Measurements from ENCODE around the gene CYP3A4. TPM values are rescaled to one million over a fixed set of nuclear protein-coding genes. Genes with fewer than 3 reads are reported as not detected.
"Not testable (repeated sequence)": the region's sequence is repeated elsewhere in the genome, so short reads cannot be mapped to it uniquely, and the experiment has no call there.

The CYP3A4 gene
- polyA plus RNA-seq, 1 donor: 0.22 TPM

- DNase-seq (ENCODE audit: low read depth): no peak
Observed at GRCh38 chr7:99752356-99752755, 31.6 kb downstream of the CYP3A4 start.

DNA sequence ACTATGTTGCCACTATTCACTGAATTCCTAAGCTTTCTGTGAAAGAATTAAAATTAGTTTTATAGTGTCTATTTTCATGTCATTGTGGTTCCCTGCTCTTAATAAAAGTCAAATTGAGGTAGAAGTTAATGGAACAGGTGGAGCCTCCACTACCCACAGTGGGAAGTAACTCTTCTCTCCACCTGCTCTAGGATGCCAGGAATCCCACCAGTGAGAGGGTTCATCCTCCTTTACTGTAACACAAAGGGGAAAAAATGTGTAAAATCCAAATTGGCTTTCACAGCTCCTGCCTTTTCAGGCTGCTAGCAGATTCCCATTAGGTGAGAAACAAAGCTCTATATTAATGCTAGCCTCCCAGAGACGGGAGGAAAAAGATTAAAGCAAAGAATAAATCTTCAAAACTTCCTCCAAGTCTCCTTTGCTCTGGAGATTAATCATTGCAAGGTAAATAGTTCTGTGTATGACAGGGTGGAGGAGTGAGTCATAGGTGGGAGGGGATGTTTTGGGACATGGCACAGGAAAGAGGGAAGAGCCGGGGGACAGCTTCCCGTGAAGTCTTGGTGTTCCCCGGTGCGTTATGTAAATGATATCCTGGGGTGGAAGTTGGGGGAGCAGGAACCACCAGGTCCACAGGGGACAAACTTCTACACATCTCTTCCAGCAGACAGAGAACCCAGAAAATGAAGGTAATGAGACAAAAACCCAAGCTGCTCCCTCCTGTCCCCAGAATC is 32.5 kb downstream of the CYP3A4 start:
- not testable (repeated sequence) for DNase-seq (ENCODE audit: low read depth)

GRCh38 chr7:99748846-99749579 is 35.0 kb downstream of the CYP3A4 start:
- no peak for DNase-seq (ENCODE audit: low read depth)

GRCh38 chr7:99746915-99747314 is 37.1 kb downstream of the CYP3A4 start:
- DNase-seq (ENCODE audit: low read depth): not testable (repeated sequence)

DNA sequence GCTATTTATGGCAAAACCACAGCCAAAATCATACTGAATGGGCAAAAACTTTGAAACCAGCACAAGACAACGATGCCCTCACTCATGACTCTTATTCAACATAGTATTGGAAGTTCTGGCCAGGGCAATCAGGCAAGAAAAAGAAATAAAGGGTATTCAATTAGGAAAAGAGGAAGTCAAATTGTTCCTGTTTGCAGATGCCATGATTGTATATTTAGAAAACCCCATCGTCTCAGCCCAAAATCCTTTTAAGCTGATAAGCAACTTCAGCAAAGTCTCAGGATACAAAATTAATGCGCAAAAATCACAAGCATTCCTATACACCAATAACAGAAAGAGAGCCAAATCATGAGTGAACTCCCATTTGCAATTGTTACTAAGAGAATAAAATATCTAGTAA is 38.6 kb downstream of the CYP3A4 start:
- DNase-seq (ENCODE audit: low read depth): not testable (repeated sequence)

- no peak for DNase-seq (ENCODE audit: low read depth)
Observed at GRCh38 chr7:99742737-99743394, 41.1 kb downstream of the CYP3A4 start.

DNA sequence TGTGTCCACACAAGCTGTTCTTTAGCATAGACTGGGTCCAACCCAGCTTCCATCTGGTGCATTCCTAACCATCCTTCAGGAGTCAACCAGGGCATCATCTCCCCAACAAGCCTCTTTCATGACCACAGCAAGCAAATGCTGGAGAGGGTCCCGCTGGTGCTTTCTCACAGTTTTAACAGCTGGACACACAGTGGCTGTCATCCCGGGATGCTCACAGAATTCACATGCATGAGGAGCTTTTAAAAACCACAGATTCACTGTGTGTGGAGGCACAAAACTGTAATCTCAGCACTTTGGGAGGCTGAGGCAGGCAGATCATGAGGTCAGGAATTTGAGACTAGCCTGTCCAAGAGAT is 42.6 kb downstream of the CYP3A4 start:
- no peak for DNase-seq (ENCODE audit: low read depth)

DNA sequence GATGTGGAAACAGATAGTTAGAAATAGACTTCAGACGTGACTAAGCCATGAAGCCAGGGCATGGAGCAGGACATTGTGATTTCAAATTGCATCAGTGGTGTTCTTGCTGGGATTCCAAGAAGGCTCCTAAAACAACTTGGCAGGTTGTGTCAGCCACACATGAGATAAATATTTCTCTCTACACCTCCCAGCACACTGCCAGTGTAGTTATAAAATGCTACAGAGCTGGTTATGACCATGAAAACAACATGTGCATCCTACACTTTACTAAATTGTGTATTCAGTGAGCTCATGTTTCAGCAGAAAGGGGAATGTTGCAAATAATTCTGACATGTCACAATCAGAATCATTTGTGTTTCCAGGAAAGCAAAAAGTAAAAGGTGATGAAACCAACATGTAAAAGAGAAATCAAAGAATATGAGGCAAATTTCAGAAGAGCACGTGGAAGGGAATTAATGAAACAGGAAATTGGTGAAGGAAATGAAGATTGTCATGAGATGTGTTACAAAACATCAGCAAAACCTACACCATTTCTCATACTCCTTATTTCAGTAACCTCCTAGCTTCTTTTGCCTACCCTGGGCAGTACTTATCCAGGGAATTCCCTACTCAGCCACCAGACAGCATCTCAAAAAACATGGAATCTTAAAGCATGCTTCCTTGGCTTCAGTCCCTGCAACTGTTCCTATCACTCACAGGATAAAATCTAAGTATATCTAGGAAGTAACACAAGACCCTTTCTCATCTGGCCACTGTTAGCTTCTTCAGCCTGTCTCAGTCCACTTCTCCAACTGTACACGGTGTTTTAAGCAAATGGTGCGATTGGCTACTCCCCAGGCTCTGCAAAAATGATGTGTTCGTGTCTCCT is 43.2 kb downstream of the CYP3A4 start:
- no peak for DNase-seq (ENCODE audit: low read depth)

DNA sequence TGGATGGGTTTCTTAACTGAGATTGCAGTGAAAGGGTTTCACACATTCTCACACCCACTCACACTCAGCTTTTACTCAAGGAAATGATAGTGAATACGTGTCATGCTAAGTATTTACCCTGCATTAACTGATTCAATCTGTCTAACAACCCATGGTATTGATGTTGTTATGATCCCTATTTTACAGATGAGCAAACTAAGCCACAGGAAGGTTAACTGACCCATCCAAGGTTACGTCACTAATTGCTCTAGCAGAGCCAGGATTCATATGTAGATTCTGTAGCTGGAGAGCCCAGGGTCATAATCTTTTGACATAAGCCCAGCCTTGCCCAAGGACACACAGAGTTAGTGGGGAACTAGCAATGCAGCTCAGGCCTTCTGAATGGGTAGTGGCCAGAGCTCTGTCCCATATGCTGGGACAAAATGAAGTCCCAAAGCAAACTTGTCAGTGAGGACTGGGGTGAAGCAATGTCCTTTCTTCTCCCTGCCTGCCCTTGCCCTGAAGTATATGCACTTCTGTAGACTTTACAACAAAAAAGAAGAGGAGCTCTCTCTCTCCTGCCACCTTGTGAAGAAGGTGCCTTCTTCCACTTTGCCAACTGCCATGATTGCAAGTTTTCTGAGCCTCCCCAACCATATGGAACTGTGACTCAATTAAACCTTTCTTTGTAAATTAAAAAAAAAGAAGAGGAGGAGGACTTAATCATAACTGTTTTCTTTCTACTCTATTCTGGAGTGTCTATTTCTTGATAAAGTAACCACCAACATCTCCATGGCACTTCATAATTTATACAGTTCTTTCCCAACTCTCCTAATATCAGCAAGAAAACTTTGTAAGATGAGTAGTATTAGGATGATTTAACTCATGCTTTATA is 44.0 kb downstream of the CYP3A4 start:
- DNase-seq (ENCODE audit: low read depth): no peak

GRCh38 chr7:99737726-99738125 is 46.3 kb downstream of the CYP3A4 start:
- no peak for DNase-seq (ENCODE audit: low read depth)

GRCh38 chr7:99736667-99737066 is 47.3 kb downstream of the CYP3A4 start:
- not testable (repeated sequence) for DNase-seq (ENCODE audit: low read depth)

GRCh38 chr7:99734987-99735386 is 49.0 kb downstream of the CYP3A4 start, which contains the start of gene CYP3A7:
Gene CYP3A7, minus strand, starts transcription at chr7:99735196. Its CDS starts 103 bp downstream, at chr7:99735093.
- no peak for DNase-seq (ENCODE audit: low read depth)

DNA sequence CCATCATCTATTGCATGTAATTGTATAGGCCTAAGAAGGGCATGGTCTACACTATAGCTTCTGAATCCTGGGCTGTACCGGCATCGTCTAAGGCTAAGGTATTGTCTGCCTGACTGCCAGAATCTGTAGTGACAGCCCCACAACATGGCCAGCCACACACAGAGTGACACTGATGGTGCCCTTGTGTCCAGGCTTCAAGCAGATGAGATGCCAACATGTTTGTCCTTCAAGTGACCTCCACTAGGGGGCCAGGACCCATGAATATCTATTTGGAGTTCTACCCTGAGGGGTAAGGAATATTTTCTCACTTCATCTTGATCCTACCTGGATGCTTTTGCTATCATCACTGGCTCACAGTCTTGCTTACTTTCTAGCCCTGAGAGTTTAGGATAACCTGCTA is 50.5 kb downstream of the CYP3A4 start:
- DNase-seq (ENCODE audit: low read depth): no peak

DNA sequence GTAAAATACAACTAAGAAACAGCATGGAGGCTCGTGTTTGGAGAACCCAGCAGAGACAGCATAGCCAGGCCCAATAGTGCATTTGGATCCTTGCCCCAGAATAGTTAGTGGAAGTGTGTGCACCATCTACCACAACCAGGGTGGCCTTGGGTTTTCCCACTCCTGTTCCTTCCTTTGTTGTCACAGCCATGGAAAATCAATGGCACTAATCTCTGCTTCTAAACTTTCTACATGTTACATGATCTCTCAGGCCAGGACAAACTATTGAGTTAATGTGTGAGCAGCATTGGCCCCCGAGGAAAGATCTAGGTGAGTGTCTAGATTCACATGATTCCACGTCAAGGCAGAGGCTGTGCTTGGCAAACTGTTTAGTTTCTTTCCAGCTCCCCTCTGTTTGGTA is 51.0 kb downstream of the CYP3A4 start:
- no peak for DNase-seq (ENCODE audit: low read depth)

- DNase-seq (ENCODE audit: low read depth): no peak
Observed at GRCh38 chr7:99731638-99732374, 52.2 kb downstream of the CYP3A4 start.

DNA sequence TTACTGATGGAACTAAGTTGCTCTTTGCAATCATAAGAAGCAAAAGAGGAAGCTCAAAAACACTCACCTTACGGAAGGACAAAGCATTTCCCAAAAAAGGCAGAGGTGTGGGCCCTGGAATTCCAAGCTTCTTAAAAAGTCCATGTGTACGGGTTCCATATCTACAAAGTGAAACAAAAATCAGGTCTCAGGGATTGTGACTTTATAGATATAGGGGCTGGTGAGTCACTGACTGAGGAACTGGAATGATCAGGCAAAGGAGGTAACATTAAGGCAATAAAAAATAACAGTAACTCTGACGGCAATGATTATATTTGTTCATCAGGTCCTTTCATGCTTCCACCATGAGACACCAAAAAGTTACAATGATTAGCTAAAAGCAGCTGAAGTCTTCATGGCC is 53.0 kb downstream of the CYP3A4 start:
- no peak for DNase-seq (ENCODE audit: low read depth)

DNA sequence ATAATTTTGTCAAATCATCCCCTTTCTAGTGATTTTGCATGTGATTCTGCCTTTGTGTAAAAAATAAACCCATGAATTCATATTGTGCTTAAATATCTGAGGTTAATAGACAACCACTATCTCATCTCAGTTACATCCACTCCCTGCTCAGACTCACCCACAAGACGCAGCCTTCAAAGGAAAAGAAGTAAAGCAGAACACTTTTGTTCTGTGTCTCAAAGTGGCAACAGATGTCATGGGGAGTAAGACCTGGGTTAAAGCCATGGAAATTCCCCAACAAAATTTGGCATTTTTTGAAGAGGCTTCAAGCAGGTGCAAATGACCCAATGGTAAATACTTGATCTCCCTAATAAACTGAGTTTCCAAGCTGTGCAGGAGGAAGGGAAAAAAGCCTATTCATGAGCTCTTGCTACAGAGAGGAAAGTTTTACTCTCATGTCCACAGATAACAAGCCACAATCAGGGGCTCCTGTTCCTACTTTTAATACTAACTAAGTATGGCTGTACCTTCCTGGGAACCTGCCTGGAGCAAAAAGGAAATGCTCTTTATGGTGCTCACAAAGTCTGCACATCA is 53.7 kb downstream of the CYP3A4 start:
- no peak for DNase-seq (ENCODE audit: low read depth)

DNA sequence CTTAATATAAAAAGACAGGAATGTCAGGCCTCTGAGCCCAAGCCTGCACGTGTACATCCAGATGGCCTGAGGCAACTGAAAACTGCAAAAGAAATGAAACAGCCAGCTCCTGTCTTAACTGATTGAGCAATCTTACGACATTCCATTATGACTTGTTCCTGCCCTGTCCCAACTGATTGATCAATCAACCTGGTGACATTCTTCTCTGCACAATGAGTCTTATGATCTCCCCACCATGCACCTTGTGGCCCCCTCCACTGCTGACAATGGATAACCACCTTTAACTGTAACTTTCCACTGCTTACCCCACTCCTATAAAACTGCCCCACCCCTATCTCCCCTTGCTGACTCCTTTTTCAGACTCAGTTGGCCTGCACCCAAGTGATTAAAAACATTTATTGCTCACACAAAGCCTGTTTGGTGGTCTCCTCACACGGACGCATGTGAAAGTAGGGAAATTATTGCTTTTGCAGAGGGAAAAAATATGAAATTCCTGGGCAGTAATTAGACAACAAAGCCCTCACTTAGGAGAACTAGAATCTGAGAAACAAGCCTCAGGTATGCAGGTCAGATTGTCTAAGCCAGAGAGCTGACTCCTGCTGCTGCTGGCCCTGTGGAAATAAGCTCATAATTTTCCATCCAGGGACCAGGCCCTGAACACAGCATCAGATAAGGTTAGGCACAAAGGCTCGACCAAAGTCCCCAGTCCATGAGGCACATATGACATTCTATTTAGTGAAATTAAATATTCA is 54.3 kb downstream of the CYP3A4 start:
- DNase-seq (ENCODE audit: low read depth): no peak

- DNase-seq (ENCODE audit: low read depth): no peak
Observed at GRCh38 chr7:99728615-99729014, 55.4 kb downstream of the CYP3A4 start.
